ENCODE measurements around the gene PRKAR2A. TPM values are rescaled to one million over a fixed set of nuclear protein-coding genes. Genes with fewer than 3 reads are reported as not detected.

PRKAR2A gene
- total RNA-seq (2013): 19.0 TPM
- polyA plus RNA-seq: 10 to 100 TPM in 2 of 3 donors, 1 to 10 TPM in 1; 7.5 to 13.0 (median 12.3) TPM
- polyA minus RNA-seq: 9.3 and 36.0 TPM in 2 replicates
- 26.9 to 87.5 (median 72.5) reads per million in 11 experiments for total RNA-seq

DNA sequence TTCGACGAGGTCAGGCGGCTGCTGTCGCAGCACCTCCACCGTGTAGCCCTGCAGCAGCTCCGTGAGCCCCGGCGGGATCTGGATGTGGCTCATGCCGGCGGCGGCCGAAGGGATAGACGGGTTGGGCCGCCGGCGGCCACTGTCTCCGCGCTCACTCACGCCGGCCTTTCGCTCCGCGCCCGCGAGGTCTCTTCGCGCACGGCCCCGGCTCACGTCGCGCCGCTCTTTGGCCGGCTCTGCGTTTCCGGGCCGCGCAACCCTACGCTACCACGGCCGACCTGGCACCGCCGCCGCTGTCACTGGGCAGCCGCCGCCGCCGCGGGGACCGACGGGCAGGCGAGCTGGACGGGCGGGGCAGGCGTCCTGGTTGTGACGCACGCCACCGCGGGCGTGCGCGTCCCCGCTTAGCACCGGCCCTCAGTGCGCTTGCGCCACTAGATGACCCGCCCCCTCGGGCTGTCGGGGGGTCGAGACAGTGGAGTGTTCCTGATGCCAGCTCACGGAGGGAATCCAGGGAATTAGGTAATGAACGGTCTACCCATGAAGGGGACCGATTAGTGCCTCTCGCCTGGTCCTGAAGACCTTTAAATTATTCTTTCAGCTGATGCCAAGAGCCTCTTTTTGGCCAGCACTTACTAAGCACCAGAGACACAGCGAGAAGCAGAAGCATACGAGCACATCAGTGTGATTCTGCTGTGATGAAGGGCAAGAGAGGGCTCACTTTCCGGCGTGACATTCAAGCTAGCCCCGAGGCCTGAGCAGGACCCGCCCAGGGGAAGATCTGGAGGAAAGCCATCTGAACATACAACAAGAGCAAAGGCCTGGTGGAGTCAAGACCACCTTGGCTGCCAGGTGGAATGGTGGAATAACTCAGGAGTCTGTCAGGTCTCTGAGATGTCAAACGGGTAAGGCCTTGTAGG, at the start of gene PRKAR2A:
TSS of gene PRKAR2A (minus strand) at position 371 of the 920 bp plus-strand sequence. CDS start at position 93, 278 bp downstream.
- Histone ChIP-seq H3K27ac (ENCODE audit: low read depth in 1 of 2, low read length in 2 of 2) (peak within 1 kb of the TSS; percentile 87 to 89), H4K20me1 (ENCODE audit: insufficient read depth, low read length) (peaks cover 14% of the 10 kb centered on the region), H3K4me1 (ENCODE audit: control insufficient read depth in 1 of 2, insufficient read depth in 2 of 2, low read length in 2 of 2) (peaks cover 21 to 27% of the 10 kb centered on the region in 2 donors), H3K36me3 (replicated peaks in 1 of 2; ENCODE audit: control insufficient read depth in 1 of 2, insufficient read depth in 2 of 2, low read length in 2 of 2) (peaks cover 0 to 1% of the 10 kb centered on the region in 2 donors), H3K79me2 (ENCODE audit: insufficient read depth, low read length) (peaks cover 25% of the 10 kb centered on the region), H3K4me2 (replicated peaks; ENCODE audit: extremely low read depth, low read length, poor library complexity, severe bottlenecking) (peak within 1 kb of the TSS; percentile 94), H3K4me3 (replicated peaks in 1 of 3; ENCODE audit: low read depth in 2 of 3, low read length in 3 of 3) (peak within 1 kb of the TSS; percentile 84 to 94 (median 89)), H3K27me3 (ENCODE audit: control insufficient read depth in 2 of 2, insufficient read depth in 2 of 2, low read length in 2 of 2) (no peaks in the 10 kb centered on the region), H3K9me3 (replicated peaks in 1 of 2; ENCODE audit: control insufficient read depth in 1 of 2, insufficient read depth in 1 of 2, low read length in 2 of 2) (no peaks in the 10 kb centered on the region), H2AFZ (ENCODE audit: insufficient read depth, low read depth, low read length, poor library complexity, severe bottlenecking) (peak within 1 kb of the TSS; percentile 92), H3K9ac (ENCODE audit: insufficient read depth, low read length, poor library complexity, severe bottlenecking) (peak within 1 kb of the TSS; percentile 88)
- intact Hi-C loops (cut with micrococcal nuclease): loop anchor here (5.0 to 10.0 kb wide), 2 partner anchors 35 to 77 kb away; no protein-coding TSS in a partner anchor
- peak; percentile 86 to 91 (median 88) for DNase-seq
- H3K27ac Mint-ChIP-seq: peak within 1 kb of the TSS; percentile 88 to 98 (median 96)
- peaks cover 7 to 11% of the 10 kb centered on the region in 2 donors for H3K36me3 Mint-ChIP-seq
- H3K4me3 Mint-ChIP-seq: peak within 1 kb of the TSS; percentile 88 to 93
- TF ChIP-seq, protein P1, sequence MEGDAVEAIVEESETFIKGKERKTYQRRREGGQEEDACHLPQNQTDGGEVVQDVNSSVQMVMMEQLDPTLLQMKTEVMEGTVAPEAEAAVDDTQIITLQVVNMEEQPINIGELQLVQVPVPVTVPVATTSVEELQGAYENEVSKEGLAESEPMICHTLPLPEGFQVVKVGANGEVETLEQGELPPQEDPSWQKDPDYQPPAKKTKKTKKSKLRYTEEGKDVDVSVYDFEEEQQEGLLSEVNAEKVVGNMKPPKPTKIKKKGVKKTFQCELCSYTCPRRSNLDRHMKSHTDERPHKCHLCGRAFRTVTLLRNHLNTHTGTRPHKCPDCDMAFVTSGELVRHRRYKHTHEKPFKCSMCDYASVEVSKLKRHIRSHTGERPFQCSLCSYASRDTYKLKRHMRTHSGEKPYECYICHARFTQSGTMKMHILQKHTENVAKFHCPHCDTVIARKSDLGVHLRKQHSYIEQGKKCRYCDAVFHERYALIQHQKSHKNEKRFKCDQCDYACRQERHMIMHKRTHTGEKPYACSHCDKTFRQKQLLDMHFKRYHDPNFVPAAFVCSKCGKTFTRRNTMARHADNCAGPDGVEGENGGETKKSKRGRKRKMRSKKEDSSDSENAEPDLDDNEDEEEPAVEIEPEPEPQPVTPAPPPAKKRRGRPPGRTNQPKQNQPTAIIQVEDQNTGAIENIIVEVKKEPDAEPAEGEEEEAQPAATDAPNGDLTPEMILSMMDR (IDR thresholded peaks at IDR 0.05): no peak
- H3K27me3 Mint-ChIP-seq (ENCODE audit: low read depth in 3 of 3): peaks cover 0 to 2% (median 1%) of the 10 kb centered on the region in 3 donors
- peaks cover 29% of the 10 kb centered on the region for H3K4me1 Mint-ChIP-seq
- 2% methylated on average over 78 of the region's 81 CpGs for WGBS (ENCODE audit: insufficient coverage)
- H3K9me3 Mint-ChIP-seq: no peaks in the 10 kb centered on the region

DNA sequence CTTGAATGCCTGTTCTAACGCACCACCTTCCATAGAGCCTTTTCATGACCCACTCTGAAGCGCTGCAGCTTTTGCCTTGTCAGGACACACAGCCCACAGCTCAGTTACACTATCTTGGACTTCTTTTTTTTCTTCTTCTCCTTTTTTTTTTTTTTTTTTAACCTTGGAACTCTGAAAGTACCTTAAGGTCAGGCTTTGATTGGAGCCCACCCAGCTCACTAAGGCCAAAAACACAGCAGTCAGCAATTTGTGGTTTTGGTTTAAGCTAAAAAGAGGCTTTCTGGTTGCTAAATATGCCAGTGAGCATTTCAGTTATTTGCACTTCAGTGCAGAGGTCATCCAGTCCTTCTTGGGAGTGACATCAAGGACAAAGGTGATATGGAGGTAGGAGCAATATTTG, 49.3 kb upstream of the PRKAR2A start:
- 21% methylated on average over 2 of the region's 2 CpGs for WGBS (ENCODE audit: insufficient coverage)
- Mint-ChIP-seq H3K36me3 (peaks cover 4 to 19% of the 10 kb centered on the region in 2 donors), H3K4me3 (peak overlapping the region; percentile 31 to 83), H3K4me1 (peaks cover 33% of the 10 kb centered on the region), H3K9me3 (peaks cover 0 to 2% (median 0%) of the 10 kb centered on the region in 7 donors), H3K27ac (peak overlapping the region; percentile 63 to 93 (median 89)), H3K27me3 (ENCODE audit: low read depth in 3 of 3) (no peaks in the 10 kb centered on the region)
- H4K20me1 ChIP-seq (ENCODE audit: insufficient read depth, low read length): peaks cover 4% of the 10 kb centered on the region
- peaks cover 30 to 39% of the 10 kb centered on the region in 2 donors for H3K4me1 ChIP-seq (ENCODE audit: control insufficient read depth in 1 of 2, insufficient read depth in 2 of 2, low read length in 2 of 2)
- H3K4me3 ChIP-seq (replicated peaks in 1 of 3; ENCODE audit: low read depth in 2 of 3, low read length in 3 of 3): peak overlapping the region in 1 of 3 experiments; percentile 11
- H2AFZ ChIP-seq (ENCODE audit: insufficient read depth, low read depth, low read length, poor library complexity, severe bottlenecking): peak overlapping the region; percentile 99
- H3K9me3 ChIP-seq (replicated peaks in 1 of 2; ENCODE audit: control insufficient read depth in 1 of 2, insufficient read depth in 1 of 2, low read length in 2 of 2): no peaks in the 10 kb centered on the region
- DNase-seq: peak in 1 of 3 donors; percentile 28
- H3K36me3 ChIP-seq (replicated peaks in 1 of 2; ENCODE audit: control insufficient read depth in 1 of 2, insufficient read depth in 2 of 2, low read length in 2 of 2): peaks cover 4 to 7% of the 10 kb centered on the region in 2 donors
- no peaks in the 10 kb centered on the region for H3K27me3 ChIP-seq (ENCODE audit: control insufficient read depth in 2 of 2, insufficient read depth in 2 of 2, low read length in 2 of 2)
- H3K79me2 ChIP-seq (ENCODE audit: insufficient read depth, low read length): peaks cover 45% of the 10 kb centered on the region
- peak overlapping the region; percentile 86 for H3K4me2 ChIP-seq (replicated peaks; ENCODE audit: extremely low read depth, low read length, poor library complexity, severe bottlenecking)
- no peak overlapping the region for H3K9ac ChIP-seq (ENCODE audit: insufficient read depth, low read length, poor library complexity, severe bottlenecking)
- TF ChIP-seq, protein P1 (IDR thresholded peaks at IDR 0.05): no peak
- intact Hi-C loops (cut with micrococcal nuclease): no loop called here
- H3K27ac ChIP-seq (ENCODE audit: low read depth in 1 of 2, low read length in 2 of 2): peak overlapping the region in 1 of 2 donors; percentile 85
